Esophagus (tissue), 2 donors: ENCODE data around the gene EMC8. TPM values are rescaled to one million over a fixed set of nuclear protein-coding genes. Genes with fewer than 3 reads are reported as not detected.

ENCODE experiments used
- H3K27ac ChIP-seq, 2 donors: one replicate each; pipeline ENCODE4 v1.5.1; 2013; ENCODE audit warnings: low read depth in 2 of 2, mild to moderate bottlenecking in 2 of 2, inconsistent platforms in 1 of 2, low read length in 1 of 2, moderate library complexity in 1 of 2
- H3K27me3 ChIP-seq, 2 donors: one replicate each; pipeline ENCODE4 v1.6.1; 2013; ENCODE audit warnings: low read length in 2 of 2, control low read depth in 1 of 2, mild to moderate bottlenecking in 1 of 2; ENCODE audit not compliant: insufficient read depth in 2 of 2, control insufficient read depth in 1 of 2
- H3K36me3 ChIP-seq, 2 donors: one replicate each; pipeline ENCODE4 v1.6.1; 2013; ENCODE audit warnings: low read length in 1 of 2; ENCODE audit not compliant: control insufficient read depth in 2 of 2, insufficient read depth in 2 of 2
- H3K4me1 ChIP-seq, 2 donors: one replicate each; pipeline ENCODE4 v1.6.1; 2013; ENCODE audit warnings: low read length in 1 of 2; ENCODE audit not compliant: control insufficient read depth in 2 of 2, insufficient read depth in 2 of 2
- H3K4me3 ChIP-seq, 2 donors: one replicate each; pipeline ENCODE4 v1.5.1; 2013; ENCODE audit warnings: low read length in 2 of 2, mild to moderate bottlenecking in 2 of 2, low read depth in 1 of 2, moderate library complexity in 1 of 2
- H3K9me3 ChIP-seq, 2 donors: one replicate each; pipeline ENCODE4 v1.6.1; 2013; ENCODE audit warnings: mild to moderate bottlenecking in 2 of 2, low read depth in 1 of 2, low read length in 1 of 2, moderate library complexity in 1 of 2; ENCODE audit not compliant: control insufficient read depth in 2 of 2, insufficient read depth in 1 of 2
- WGBS, 2 donors: extraction: QIAGEN DNeasy Blood & Tissue Kit; methylation state at CpG; one replicate each; pipeline ENCODE4 v1.1.7; 2013; 5-methylcytosine and 5-hydroxymethylcytosine counted together
- polyA plus RNA-seq, 2 donors: library from polyadenylated mRNA; stranded (reverse); fragments of 200-250 nt; gene quantifications; one replicate each; pipeline ENCODE4 v1.2.3, GENCODE V29; 2013
- donor health status: healthy with polysubstance abuse.
- donor health status: Bipolar disorder and iron deficiency.

Gene EMC8
- polyA plus RNA-seq, 2 donors = 6.2 to 15.1 TPM

- H3K27ac ChIP-seq = no peak overlapping the region
- 74 to 81% methylated on average over 16 of the region's 16 CpGs for WGBS, 2 donors
- no peaks in the 10 kb centered on the region for H3K4me1 ChIP-seq
- H3K4me3 ChIP-seq = no peak overlapping the region
- H3K27me3 ChIP-seq = no peaks in the 10 kb centered on the region
- peaks cover 0 to 15% of the 10 kb centered on the region in 2 donors for H3K36me3 ChIP-seq
- no peaks in the 10 kb centered on the region for H3K9me3 ChIP-seq
These were observed 69.7 kb downstream of the EMC8 start for GRCh38 chr16:85729452-85730185.

- WGBS, 2 donors = 82 to 88% methylated on average over 7 of the region's 7 CpGs
- H3K36me3 ChIP-seq = peaks cover 0 to 13% of the 10 kb centered on the region in 2 donors
- no peaks in the 10 kb centered on the region for H3K4me1 ChIP-seq
- H3K4me3 ChIP-seq = no peak overlapping the region
- no peak overlapping the region for H3K27ac ChIP-seq
- no peaks in the 10 kb centered on the region for H3K27me3 ChIP-seq
- no peaks in the 10 kb centered on the region for H3K9me3 ChIP-seq
These were observed 70.5 kb downstream of the EMC8 start for GRCh38 chr16:85728879-85729278.

Other genes starting within 250 kb of the EMC8 start
- 10 to 100 TPM in 1 of 2 donors, 1 to 10 TPM in 1; 8.9 to 19.6 TPM for gene GSE1, start 186.2 kb downstream of the EMC8 start, polyA plus RNA-seq
- 1 to 10 TPM; 3.2 to 6.6 TPM for gene GINS2, start 110.6 kb downstream of the EMC8 start, polyA plus RNA-seq
- 10 to 100 TPM in 1 of 2 donors, 1 to 10 TPM in 1; 9.7 to 19.0 TPM for gene C16orf74, start 48.4 kb downstream of the EMC8 start, polyA plus RNA-seq
- gene COX4I1, start 151 bp upstream of the EMC8 start, polyA plus RNA-seq = 1,000 to 10,000 TPM in 1 of 2 donors, 100 to 1,000 TPM in 1; 884 to 1,078 TPM
- gene IRF8, start 99.6 kb upstream of the EMC8 start, polyA plus RNA-seq = under 1 TPM; 0.53 to 0.96 TPM